GM21367 (cell line): ENCODE measurements around the gene BLMH.
"Not testable (repeated sequence)": the region's sequence is repeated elsewhere in the genome, so short reads cannot be mapped to it uniquely, and the experiment has no call there.

Experiments used
- ATAC-seq: cut with Tn5 transposase; IDR thresholded peaks from one replicate; pipeline ENCODE4 v1.9.1; 2021; ENCODE audit not compliant: unreplicated experiment

BLMH gene

GRCh38 chr17:30207655-30208054 is 84.1 kb downstream of the BLMH start:
- ATAC-seq, result no peak

- no peak for ATAC-seq
Observed at GRCh38 chr17:30203471-30203981, 88.2 kb downstream of the BLMH start.

- ATAC-seq, result not testable (repeated sequence)
Observed at GRCh38 chr17:30200656-30201055, 91.1 kb downstream of the BLMH start.

- no peak for ATAC-seq
Observed at GRCh38 chr17:30200106-30200505, 91.6 kb downstream of the BLMH start.

- ATAC-seq, result no peak
Observed at GRCh38 chr17:30199600-30199999, 92.1 kb downstream of the BLMH start.
